ENCODE data around the gene STIMATE. TPM values are rescaled to one million over a fixed set of nuclear protein-coding genes. Genes with fewer than 3 reads are reported as not detected.

STIMATE gene
- total and polyA plus RNA-seq, 2 experiments from 2014 or later = 11.2 to 23.6 TPM

DNA sequence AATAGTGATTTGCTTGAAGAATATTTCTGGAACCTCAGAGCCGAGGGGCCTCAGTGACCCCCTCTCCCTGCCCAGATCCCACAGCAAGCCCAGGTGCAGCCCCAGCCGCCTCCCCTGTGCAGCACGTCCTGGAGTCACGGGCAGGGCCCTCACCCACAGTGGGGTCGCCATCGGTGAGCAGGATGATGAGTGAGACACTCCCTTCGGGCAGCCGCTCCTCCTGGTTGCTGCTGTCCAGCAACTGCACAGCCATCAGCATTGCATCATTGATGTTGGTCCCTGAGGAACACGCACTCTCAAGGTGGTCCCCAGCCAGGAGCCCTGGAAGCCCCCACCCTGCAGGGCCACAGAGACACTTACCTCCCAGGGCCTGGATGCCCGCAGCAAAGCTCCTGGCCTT, 73.3 kb downstream of the STIMATE start (continued):
- TF ChIP-seq CTCF (conservative IDR thresholded peaks at IDR 0.05; ENCODE audit: low read depth in 2 of 2) (no peak), ZNF114 (CRISPR knock-in tag; IDR thresholded peaks at IDR 0.05) (no peak), POLR2AphosphoS5 (IDR thresholded peaks at IDR 0.05; ENCODE audit: low read depth) (no peak)

DNA sequence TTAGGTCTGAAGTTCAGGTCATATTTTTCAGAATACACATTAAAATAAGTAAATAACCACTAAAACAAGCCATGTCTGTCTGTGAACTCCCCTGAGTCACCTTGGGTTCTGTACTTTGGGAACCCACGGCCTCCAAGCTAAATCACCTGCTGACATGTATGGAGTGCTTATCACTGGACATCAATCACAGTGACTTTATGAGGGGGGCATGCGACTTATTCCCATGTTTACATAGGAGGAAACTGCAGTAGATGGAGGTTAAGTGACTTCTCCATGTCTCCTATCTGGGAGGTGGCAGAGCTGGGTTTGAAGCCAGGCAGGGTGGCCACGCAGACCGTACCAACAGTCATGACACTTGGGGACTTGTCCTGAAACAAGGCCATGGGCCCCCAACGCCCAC, 75.0 kb downstream of the STIMATE start:
- Histone ChIP-seq H3K4me3 (no peak overlapping the region), H3K27ac (ENCODE audit: low read depth) (no peak overlapping the region), H3K4me1 (ENCODE audit: insufficient read depth) (peaks cover 7% of the 10 kb centered on the region; the same call in 1 of the 2 replicates), H3F3A (replicated peaks; ENCODE audit: low read depth) (no peaks in the 10 kb centered on the region), H4K20me1 (replicated peaks; ENCODE audit: insufficient read depth) (no peaks in the 10 kb centered on the region), H3K79me2 (replicated peaks; ENCODE audit: insufficient read depth) (no peaks in the 10 kb centered on the region), H3K27me3 (ENCODE audit: insufficient read depth) (no peaks in the 10 kb centered on the region), H2AFZ (no peak overlapping the region), H3K9me2 (ENCODE audit: insufficient read depth) (no peaks in the 10 kb centered on the region), H3K36me3 (ENCODE audit: insufficient read depth) (no peaks in the 10 kb centered on the region), H3K4me2 (no peak overlapping the region)
- Mint-ChIP-seq H3K4me1 (peaks cover 19% of the 10 kb centered on the region), H3K36me3 (ENCODE audit: low read depth) (peaks cover 4% of the 10 kb centered on the region; the same call in 1 of the 3 replicates), H3K4me3 (no peak overlapping the region), H3K27ac (no peak overlapping the region), H3K9me3 (no peaks in the 10 kb centered on the region; the same call in 1 of the 3 replicates), H3K27me3 (ENCODE audit: insufficient read depth, low read depth, poor library complexity) (peaks cover 14% of the 10 kb centered on the region)
- DNase-seq (ENCODE audit: low spot score) = no peak
- ATAC-seq = no peak
- TF ChIP-seq REST (IDR thresholded peaks at IDR 0.05; ENCODE audit: unreplicated experiment) (no peak), ZNF462 (CRISPR knock-in tag; IDR thresholded peaks at IDR 0.05) (no peak), ZNF114 (CRISPR knock-in tag; IDR thresholded peaks at IDR 0.05) (no peak), JUNB (IDR thresholded peaks at IDR 0.05; ENCODE audit: unreplicated experiment) (no peak), POLR2AphosphoS5 (IDR thresholded peaks at IDR 0.05; ENCODE audit: low read depth) (no peak), NANOG (IDR thresholded peaks at IDR 0.05; ENCODE audit: borderline replicate concordance) (no peak), EZH2phosphoT487 (IDR thresholded peaks at IDR 0.05; ENCODE audit: unreplicated experiment) (no peak), ZNF331 (CRISPR knock-in tag; IDR thresholded peaks at IDR 0.05; ENCODE audit: low read depth) (no peak), CREB1 (CRISPR knock-in tag; IDR thresholded peaks at IDR 0.05; ENCODE audit: low read depth) (no peak), STAT1 (IDR thresholded peaks at IDR 0.05; ENCODE audit: unreplicated experiment) (no peak), CTCF (conservative IDR thresholded peaks at IDR 0.05; ENCODE audit: low read depth in 2 of 2) (no peak)

Data from GM23338 (cell line).